ENCODE measurements around the gene SLC6A8.

SLC6A8 gene

GRCh38 chrX:153641627-153642026 is 46.1 kb upstream of the SLC6A8 start:
- Histone ChIP-seq H3F3A (ENCODE audit: low read depth) (no peaks in the 10 kb centered on the region), H2AFZ (ENCODE audit: low read length) (no peak overlapping the region), H3K27me3 (ENCODE audit: insufficient read depth, low read length, poor library complexity, severe bottlenecking) (peaks cover 7% of the 10 kb centered on the region), H4K20me1 (ENCODE audit: insufficient read depth, low read length, poor library complexity, severe bottlenecking) (no peaks in the 10 kb centered on the region), H3K9ac (ENCODE audit: low read depth, low read length, poor library complexity, severe bottlenecking) (no peak overlapping the region), H3K79me2 (ENCODE audit: insufficient read depth, low read length) (no peaks in the 10 kb centered on the region), H3K4me1 (ENCODE audit: insufficient read depth, low read length, poor library complexity, severe bottlenecking) (no peaks in the 10 kb centered on the region), H3K4me2 (ENCODE audit: low read depth, low read length, poor library complexity, severe bottlenecking) (no peak overlapping the region), H3K36me3 (ENCODE audit: insufficient read depth, low read length) (no peaks in the 10 kb centered on the region), H3K9me2 (replicated peaks; ENCODE audit: low read depth, low read length) (no peaks in the 10 kb centered on the region), H3K4me3 (ENCODE audit: low read length, poor library complexity, severe bottlenecking) (no peak overlapping the region), H3K9me3 (ENCODE audit: insufficient read depth, low read depth, low read length) (no peaks in the 10 kb centered on the region)
- TF ChIP-seq EZH2phosphoT487 (IDR thresholded peaks at IDR 0.05; ENCODE audit: borderline replicate concordance), result no peak
- TF ChIP-seq CTCF (conservative IDR thresholded peaks at IDR 0.05; ENCODE audit: low read length), result no peak

GRCh38 chrX:153642051-153642654 is 45.6 kb upstream of the SLC6A8 start:
- no peaks in the 10 kb centered on the region for H3K9me3 ChIP-seq (ENCODE audit: insufficient read depth, low read depth, low read length)
- H3K4me2 ChIP-seq (ENCODE audit: low read depth, low read length, poor library complexity, severe bottlenecking), result no peak overlapping the region
- no peaks in the 10 kb centered on the region for H3K36me3 ChIP-seq (ENCODE audit: insufficient read depth, low read length)
- no peaks in the 10 kb centered on the region for H3K79me2 ChIP-seq (ENCODE audit: insufficient read depth, low read length)
- peaks cover 7% of the 10 kb centered on the region for H3K27me3 ChIP-seq (ENCODE audit: insufficient read depth, low read length, poor library complexity, severe bottlenecking)
- no peak for TF ChIP-seq EZH2phosphoT487 (IDR thresholded peaks at IDR 0.05; ENCODE audit: borderline replicate concordance)
- no peak for TF ChIP-seq CTCF (conservative IDR thresholded peaks at IDR 0.05; ENCODE audit: low read length)
- no peak overlapping the region for H2AFZ ChIP-seq (ENCODE audit: low read length)
- no peak overlapping the region for H3K4me3 ChIP-seq (ENCODE audit: low read length, poor library complexity, severe bottlenecking)
- no peaks in the 10 kb centered on the region for H3F3A ChIP-seq (ENCODE audit: low read depth)
- H3K9me2 ChIP-seq (replicated peaks; ENCODE audit: low read depth, low read length), result no peaks in the 10 kb centered on the region
- no peaks in the 10 kb centered on the region for H4K20me1 ChIP-seq (ENCODE audit: insufficient read depth, low read length, poor library complexity, severe bottlenecking)
- H3K4me1 ChIP-seq (ENCODE audit: insufficient read depth, low read length, poor library complexity, severe bottlenecking), result no peaks in the 10 kb centered on the region
- H3K9ac ChIP-seq (ENCODE audit: low read depth, low read length, poor library complexity, severe bottlenecking), result no peak overlapping the region

GRCh38 chrX:153642655-153643430 is 44.9 kb upstream of the SLC6A8 start:
- TF ChIP-seq EZH2phosphoT487 (IDR thresholded peaks at IDR 0.05; ENCODE audit: borderline replicate concordance) (no peak), CTCF (conservative IDR thresholded peaks at IDR 0.05; ENCODE audit: low read length) (no peak)
- Histone ChIP-seq H3K4me1 (ENCODE audit: insufficient read depth, low read length, poor library complexity, severe bottlenecking) (no peaks in the 10 kb centered on the region), H3F3A (ENCODE audit: low read depth) (no peaks in the 10 kb centered on the region), H2AFZ (ENCODE audit: low read length) (no peak overlapping the region), H3K4me3 (ENCODE audit: low read length, poor library complexity, severe bottlenecking) (no peak overlapping the region), H3K27me3 (ENCODE audit: insufficient read depth, low read length, poor library complexity, severe bottlenecking) (peaks cover 7% of the 10 kb centered on the region), H3K4me2 (ENCODE audit: low read depth, low read length, poor library complexity, severe bottlenecking) (no peak overlapping the region), H3K9me2 (replicated peaks; ENCODE audit: low read depth, low read length) (no peaks in the 10 kb centered on the region), H3K79me2 (ENCODE audit: insufficient read depth, low read length) (no peaks in the 10 kb centered on the region), H3K9ac (ENCODE audit: low read depth, low read length, poor library complexity, severe bottlenecking) (no peak overlapping the region), H4K20me1 (ENCODE audit: insufficient read depth, low read length, poor library complexity, severe bottlenecking) (no peaks in the 10 kb centered on the region), H3K36me3 (ENCODE audit: insufficient read depth, low read length) (no peaks in the 10 kb centered on the region), H3K9me3 (ENCODE audit: insufficient read depth, low read depth, low read length) (no peaks in the 10 kb centered on the region)

Measured in Loucy (cell line).